Heart right ventricle (tissue), 16 donors: ENCODE data around the gene UBASH3B. TPM values are rescaled to one million over a fixed set of nuclear protein-coding genes. Genes with fewer than 3 reads are reported as not detected.
A peak's percentile ranks its signal among the peaks of the same experiment; 100 is the strongest.

Experiments
- ATAC-seq, 8 donors: fragments of 200-7000 bp; cut with Tn5 transposase; one replicate each; pipeline ENCODE4 v1.9.1; 2020; ENCODE audit warnings: mild to moderate bottlenecking in 8 of 8, moderate library complexity in 8 of 8, moderate number of reproducible peaks in 1 of 8
- DNase-seq, 2 donors: peaks; one replicate each; pipeline ENCODE4 v3.0.0-alpha.2; 2020
- H3K27ac ChIP-seq, 10 donors: fragments of 200-600 bp; sonication (generic) in 2 of 10; one replicate each; pipeline versions ENCODE4 v1.5.0 to v1.8.0; 2020 to 2022; ENCODE audit warnings: mild to moderate bottlenecking in 3 of 10
- H3K27me3 ChIP-seq, 7 donors: fragments of 200-600 bp; one replicate each; pipeline ENCODE4 v1.8.0; 2021 to 2022; ENCODE audit warnings: mild to moderate bottlenecking in 2 of 7
- H3K36me3 ChIP-seq, 9 donors: fragments of 200-600 bp; sonication (generic) in 1 of 9; one replicate each; pipeline versions ENCODE4 v1.5.0 to v1.8.0; 2020 to 2022; ENCODE audit warnings: mild to moderate bottlenecking in 2 of 9
- H3K4me1 ChIP-seq, 9 donors: fragments of 200-600 bp; sonication (generic) in 1 of 9; one replicate each; pipeline versions ENCODE4 v1.5.0 to v1.8.0; 2020 to 2022; ENCODE audit warnings: mild to moderate bottlenecking in 4 of 9
- H3K4me3 ChIP-seq, 10 donors: fragments of 200-600 bp; sonication (generic) in 2 of 10; one replicate each; pipeline versions ENCODE4 v1.5.0 to v1.8.0; 2020 to 2022; ENCODE audit warnings: mild to moderate bottlenecking in 7 of 10, moderate library complexity in 2 of 10
- H3K9me3 ChIP-seq, 11 donors: fragments of 200-600 bp in 10 of 11; sonication (generic) in 2 of 11; one replicate each; pipeline versions ENCODE4 v1.5.0 to v1.8.0; 2013 to 2022; ENCODE audit warnings: mild to moderate bottlenecking in 2 of 11, control low read depth in 1 of 11, moderate library complexity in 1 of 11
- WGBS, 2 donors: extraction: QIAGEN DNeasy Blood & Tissue Kit; methylation state at CpG; one replicate each; pipeline ENCODE4 v1.1.7; 2013; ENCODE audit warnings: inconsistent platforms in 1 of 2; 5-methylcytosine and 5-hydroxymethylcytosine counted together
- intact Hi-C, 10 donors: fragments of 100-400 bp; cut with DNase I; formaldehyde crosslinking; loops; one replicate each; pipeline versions ENCODE4 v1.11.1 to v1.14.2; 2022
- polyA plus RNA-seq, 2 donors: library from polyadenylated mRNA; stranded (reverse); fragments of 200-250 nt; gene quantifications; one replicate each; pipeline ENCODE4 v1.2.3, GENCODE V29; 2013
- total RNA-seq, 10 donors: library from RNA; stranded (reverse); fragmentation: NEBNext Ultra II Directional in 3 of 10; extraction: Animal tissue kit (Norgen Biotek cat#: 25700) in 3 of 10; gene quantifications; one replicate each; pipeline versions ENCODE4 v1.2.1 to v1.2.4, GENCODE V29; 2021 to 2023
- TF ChIP-seq, protein P1 (sequence below), 9 donors: fragments of 200-600 bp; sonication (generic) in 2 of 9; IDR thresholded peaks; one replicate each; pipeline versions ENCODE4 v1.5.0 to v1.8.0; 2021 to 2022; ENCODE audit warnings: antibody characterized with exemption in 9 of 9, mild to moderate bottlenecking in 5 of 9, moderate library complexity in 1 of 9
- donor health status: Arrhythmogenic right ventricular cardiomyopathy.
- donor health status: ischemic (EF 13 %, LVEDD 7.1; RV severe dilation, severe dysfunction).
- donor health status: healthy with polysubstance abuse.
- donor health status: DM: no; HTN: yes; CAD: no.
- donor health status: DM: no; HTN: no; CAD: no.
- donor health status: ischemic (EF 25% LVEDD 6.9; RV normal size, moderate dysfunction).
- donor health status: ischemic (EF 25% LVEDD 5.7; RV mildly dilated, moderate dysfunction).
- donor health status: healthy.
- donor health status: DM: yes; HTN: yes; CAD: no.
- donor health status: Ischemic cardiomyopathy.
- donor health status: ischemic (EF 35%, LVEDD 5.7; RV mildly dilated, moderate dysfunction).
- donor health status: nonischemic (EF 11% LVEDD 7.7; RV severe dilation, severe dysfunction).
- donor health status: DM: yes; HTN: yes; CAD: no.
- donor health status: PGD.
- donor health status: ischemic (EF 29% LVEDD 5.4; RV normal size, mild dysfunction).
- donor health status: nonischemic (EF 23%, LVEDD 6.1; RV moderate dilation, normal function).

The UBASH3B gene
- total and polyA plus RNA-seq, 12 donors, result 0.51 to 8.0 (median 1.5) TPM

- H3K27me3 ChIP-seq, result peaks cover 0 to 6% (median 0%) of the 10 kb centered on the region in 7 donors
- ATAC-seq (peak in 7 of 8 donors; percentile 36 to 77 (median 57)), DNase-seq (peak in 1 of 2 donors; percentile 59)
- no peaks in the 10 kb centered on the region for H3K36me3 ChIP-seq
- peak overlapping the region in 2 of 10 donors; percentile 2 to 60 for H3K27ac ChIP-seq
- H3K9me3 ChIP-seq, result no peaks in the 10 kb centered on the region
- H3K4me3 ChIP-seq, result no peak overlapping the region
- intact Hi-C loops, result no loop called here
- WGBS, 2 donors, result 5 to 9% methylated on average over 4 of the region's 4 CpGs
- H3K4me1 ChIP-seq, result peaks cover 0 to 61% (median 24%) of the 10 kb centered on the region in 9 donors
- TF ChIP-seq, protein P1, sequence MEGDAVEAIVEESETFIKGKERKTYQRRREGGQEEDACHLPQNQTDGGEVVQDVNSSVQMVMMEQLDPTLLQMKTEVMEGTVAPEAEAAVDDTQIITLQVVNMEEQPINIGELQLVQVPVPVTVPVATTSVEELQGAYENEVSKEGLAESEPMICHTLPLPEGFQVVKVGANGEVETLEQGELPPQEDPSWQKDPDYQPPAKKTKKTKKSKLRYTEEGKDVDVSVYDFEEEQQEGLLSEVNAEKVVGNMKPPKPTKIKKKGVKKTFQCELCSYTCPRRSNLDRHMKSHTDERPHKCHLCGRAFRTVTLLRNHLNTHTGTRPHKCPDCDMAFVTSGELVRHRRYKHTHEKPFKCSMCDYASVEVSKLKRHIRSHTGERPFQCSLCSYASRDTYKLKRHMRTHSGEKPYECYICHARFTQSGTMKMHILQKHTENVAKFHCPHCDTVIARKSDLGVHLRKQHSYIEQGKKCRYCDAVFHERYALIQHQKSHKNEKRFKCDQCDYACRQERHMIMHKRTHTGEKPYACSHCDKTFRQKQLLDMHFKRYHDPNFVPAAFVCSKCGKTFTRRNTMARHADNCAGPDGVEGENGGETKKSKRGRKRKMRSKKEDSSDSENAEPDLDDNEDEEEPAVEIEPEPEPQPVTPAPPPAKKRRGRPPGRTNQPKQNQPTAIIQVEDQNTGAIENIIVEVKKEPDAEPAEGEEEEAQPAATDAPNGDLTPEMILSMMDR (IDR thresholded peaks at IDR 0.05), result no peak
Measured at GRCh38 chr11:122733318-122733717, 77.8 kb downstream of the UBASH3B start.

- 46 to 52% methylated on average over 3 of the region's 3 CpGs for WGBS, 2 donors
- Histone ChIP-seq H3K4me3 (no peak overlapping the region), H3K36me3 (no peaks in the 10 kb centered on the region), H3K9me3 (no peaks in the 10 kb centered on the region), H3K27me3 (peaks cover 0 to 6% (median 0%) of the 10 kb centered on the region in 7 donors), H3K27ac (peak overlapping the region in 1 of 10 donors; percentile 26), H3K4me1 (peaks cover 0 to 61% (median 24%) of the 10 kb centered on the region in 9 donors)
- DNase-seq (no peak), ATAC-seq (no peak)
- intact Hi-C loops, result no loop called here
- TF ChIP-seq, protein P1 (IDR thresholded peaks at IDR 0.05), result no peak
Measured at GRCh38 chr11:122734848-122735496, 79.5 kb downstream of the UBASH3B start.

DNA sequence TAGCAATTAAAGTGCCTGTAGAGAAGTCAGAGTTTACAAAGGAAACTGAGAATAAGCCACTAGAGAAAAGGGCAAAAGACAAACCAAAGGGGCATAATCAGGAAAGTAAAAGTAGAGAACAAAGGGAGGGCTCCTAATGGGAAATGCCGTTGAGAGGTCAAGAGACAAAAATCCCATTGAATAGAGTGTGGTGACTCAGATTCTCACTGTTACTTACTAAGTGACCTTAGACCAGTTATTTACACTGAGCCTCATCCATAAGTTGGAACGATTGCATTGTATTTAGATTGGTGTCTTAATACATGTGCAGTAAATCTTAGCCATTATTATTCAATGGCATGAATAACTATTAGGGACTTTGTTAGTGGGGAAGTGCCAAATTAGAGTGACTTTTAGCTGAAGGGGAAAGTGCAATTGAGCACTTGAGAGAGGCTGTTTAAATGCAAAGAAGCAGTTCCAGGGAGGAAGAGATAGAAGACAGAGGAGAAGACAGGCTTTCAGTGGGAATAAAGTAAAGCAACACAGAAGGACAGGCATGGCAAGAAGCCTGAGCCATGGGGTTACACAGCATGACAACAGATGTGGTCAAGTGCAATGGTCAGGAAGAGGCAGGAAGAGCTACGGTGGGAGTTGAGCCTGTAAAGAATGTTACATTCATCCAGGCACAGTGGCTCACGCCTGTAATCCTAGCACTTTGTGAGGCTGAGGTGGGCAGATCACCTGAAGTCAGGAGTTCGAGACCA, 82.6 kb downstream of the UBASH3B start:
- no peak overlapping the region for H3K4me3 ChIP-seq
- H3K27me3 ChIP-seq, result peaks cover 0 to 7% (median 0%) of the 10 kb centered on the region in 7 donors
- TF ChIP-seq, protein P1 (IDR thresholded peaks at IDR 0.05), result no peak
- intact Hi-C loops, result no loop called here
- no peak overlapping the region for H3K27ac ChIP-seq
- no peaks in the 10 kb centered on the region for H3K9me3 ChIP-seq
- ATAC-seq (no peak), DNase-seq (no peak)
- peaks cover 2 to 68% (median 32%) of the 10 kb centered on the region in 9 donors for H3K4me1 ChIP-seq
- WGBS, 2 donors, result 79 to 82% methylated on average over 5 of the region's 5 CpGs
- H3K36me3 ChIP-seq, result no peaks in the 10 kb centered on the region

DNA sequence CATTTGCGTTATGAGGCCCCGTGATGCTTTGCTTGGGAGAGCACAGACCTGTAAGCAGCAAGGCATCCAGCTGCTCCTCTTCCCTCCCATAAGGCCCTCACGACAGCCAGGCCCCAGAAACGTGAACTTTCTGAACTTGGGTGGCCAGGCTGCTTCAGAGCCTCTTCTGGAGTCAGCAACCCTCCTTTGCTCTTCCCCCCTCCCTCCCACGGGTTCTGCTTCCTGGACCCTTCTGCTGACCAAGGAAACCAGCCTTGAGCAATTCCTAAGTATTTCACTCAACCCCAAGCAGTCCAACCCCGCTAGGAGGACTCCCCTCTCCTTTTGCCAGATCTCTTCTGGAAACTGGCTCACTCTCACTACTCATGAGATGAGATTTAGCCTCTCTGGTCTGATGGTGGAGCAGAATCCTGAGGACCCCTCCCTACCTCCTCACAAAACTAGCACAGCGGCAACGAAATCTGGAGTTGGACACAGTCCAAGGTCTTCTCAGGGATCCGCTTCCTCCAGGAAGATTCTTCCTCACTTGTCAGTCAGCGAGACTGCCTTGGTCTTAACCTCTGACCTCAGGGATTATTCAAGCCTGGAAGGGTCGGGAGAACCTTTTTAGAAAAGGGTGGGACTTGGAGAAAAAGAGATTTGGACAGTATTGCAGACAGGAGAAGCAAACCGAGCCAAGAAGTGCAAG, 86.2 kb downstream of the UBASH3B start:
- H3K36me3 ChIP-seq, result no peaks in the 10 kb centered on the region
- TF ChIP-seq, protein P1 (IDR thresholded peaks at IDR 0.05), result no peak
- 48 to 58% methylated on average over 12 of the region's 12 CpGs for WGBS, 2 donors
- DNase-seq, result peak; percentile 28 to 48
- H3K4me3 ChIP-seq, result peak overlapping the region in 1 of 10 donors; percentile 4
- no peaks in the 10 kb centered on the region for H3K9me3 ChIP-seq
- peaks cover 0 to 2% (median 0%) of the 10 kb centered on the region in 7 donors for H3K27me3 ChIP-seq
- peak; percentile 50 to 82 (median 70) for ATAC-seq
- intact Hi-C loops, result no loop called here
- peak overlapping the region in 6 of 10 donors; percentile 4 to 84 (median 52) for H3K27ac ChIP-seq
- H3K4me1 ChIP-seq, result peaks cover 0 to 75% (median 13%) of the 10 kb centered on the region in 9 donors
